ENCODE results near the gene STK11IP. TPM values are rescaled to one million over a fixed set of nuclear protein-coding genes. Genes with fewer than 3 reads are reported as not detected.
A peak's percentile ranks its signal among the peaks of the same experiment; 100 is the strongest.

Gene STK11IP
- total and polyA plus RNA-seq, 10 of the 15 experiments (the other 5 are each of a cell fraction or from before 2014, with no cell fraction given), result 0.42 to 24.0 (median 11.4) TPM

DNA sequence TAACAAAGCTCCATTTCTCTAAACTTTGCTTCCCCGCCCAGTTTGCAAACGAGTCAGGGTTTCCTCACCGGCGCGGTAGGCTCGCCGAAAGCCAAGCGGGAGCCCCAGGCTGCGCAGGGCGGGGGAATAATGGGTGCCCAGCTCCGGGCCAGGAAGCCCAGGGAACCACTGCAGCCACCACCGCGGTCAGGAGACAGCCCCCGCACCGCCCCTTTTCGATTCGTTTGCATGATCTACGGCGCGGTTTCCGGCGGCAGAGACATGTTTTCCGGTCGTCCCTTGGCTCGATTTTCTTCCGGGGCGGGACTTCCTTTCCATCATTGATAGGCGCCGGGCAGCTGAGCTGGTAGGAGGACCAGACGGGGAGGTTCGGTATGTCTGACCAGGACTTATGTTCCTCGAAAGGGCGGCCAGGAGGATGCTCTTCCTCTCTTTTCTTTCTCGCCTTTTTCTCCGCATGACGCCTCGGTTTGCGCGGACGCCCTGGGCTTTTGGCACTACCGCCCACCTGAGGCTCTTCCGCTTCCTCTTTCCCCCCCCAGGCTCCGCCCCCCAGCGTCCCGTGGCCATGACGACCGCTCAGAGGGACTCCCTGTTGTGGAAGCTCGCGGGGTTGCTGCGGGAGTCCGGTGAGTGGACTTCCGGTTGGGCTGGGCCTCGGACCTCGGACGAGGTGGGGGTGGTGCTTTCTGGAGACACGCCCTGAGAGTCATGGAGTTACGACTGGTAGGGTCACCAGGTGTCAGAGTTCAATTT lies at the start of gene STK11IP (continued):
- TF ChIP-seq, protein P1, sequence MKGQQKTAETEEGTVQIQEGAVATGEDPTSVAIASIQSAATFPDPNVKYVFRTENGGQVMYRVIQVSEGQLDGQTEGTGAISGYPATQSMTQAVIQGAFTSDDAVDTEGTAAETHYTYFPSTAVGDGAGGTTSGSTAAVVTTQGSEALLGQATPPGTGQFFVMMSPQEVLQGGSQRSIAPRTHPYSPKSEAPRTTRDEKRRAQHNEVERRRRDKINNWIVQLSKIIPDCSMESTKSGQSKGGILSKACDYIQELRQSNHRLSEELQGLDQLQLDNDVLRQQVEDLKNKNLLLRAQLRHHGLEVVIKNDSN (IDR thresholded peaks at IDR 0.05; ENCODE audit: borderline replicate concordance, extremely low read length, insufficient read depth, low read depth, low read length), result no peak
- TF ChIP-seq, protein P2, sequence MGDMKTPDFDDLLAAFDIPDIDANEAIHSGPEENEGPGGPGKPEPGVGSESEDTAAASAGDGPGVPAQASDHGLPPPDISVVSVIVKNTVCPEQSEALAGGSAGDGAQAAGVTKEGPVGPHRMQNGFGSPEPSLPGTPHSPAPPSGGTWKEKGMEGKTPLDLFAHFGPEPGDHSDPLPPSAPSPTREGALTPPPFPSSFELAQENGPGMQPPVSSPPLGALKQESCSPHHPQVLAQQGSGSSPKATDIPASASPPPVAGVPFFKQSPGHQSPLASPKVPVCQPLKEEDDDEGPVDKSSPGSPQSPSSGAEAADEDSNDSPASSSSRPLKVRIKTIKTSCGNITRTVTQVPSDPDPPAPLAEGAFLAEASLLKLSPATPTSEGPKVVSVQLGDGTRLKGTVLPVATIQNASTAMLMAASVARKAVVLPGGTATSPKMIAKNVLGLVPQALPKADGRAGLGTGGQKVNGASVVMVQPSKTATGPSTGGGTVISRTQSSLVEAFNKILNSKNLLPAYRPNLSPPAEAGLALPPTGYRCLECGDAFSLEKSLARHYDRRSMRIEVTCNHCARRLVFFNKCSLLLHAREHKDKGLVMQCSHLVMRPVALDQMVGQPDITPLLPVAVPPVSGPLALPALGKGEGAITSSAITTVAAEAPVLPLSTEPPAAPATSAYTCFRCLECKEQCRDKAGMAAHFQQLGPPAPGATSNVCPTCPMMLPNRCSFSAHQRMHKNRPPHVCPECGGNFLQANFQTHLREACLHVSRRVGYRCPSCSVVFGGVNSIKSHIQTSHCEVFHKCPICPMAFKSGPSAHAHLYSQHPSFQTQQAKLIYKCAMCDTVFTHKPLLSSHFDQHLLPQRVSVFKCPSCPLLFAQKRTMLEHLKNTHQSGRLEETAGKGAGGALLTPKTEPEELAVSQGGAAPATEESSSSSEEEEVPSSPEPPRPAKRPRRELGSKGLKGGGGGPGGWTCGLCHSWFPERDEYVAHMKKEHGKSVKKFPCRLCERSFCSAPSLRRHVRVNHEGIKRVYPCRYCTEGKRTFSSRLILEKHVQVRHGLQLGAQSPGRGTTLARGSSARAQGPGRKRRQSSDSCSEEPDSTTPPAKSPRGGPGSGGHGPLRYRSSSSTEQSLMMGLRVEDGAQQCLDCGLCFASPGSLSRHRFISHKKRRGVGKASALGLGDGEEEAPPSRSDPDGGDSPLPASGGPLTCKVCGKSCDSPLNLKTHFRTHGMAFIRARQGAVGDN (IDR thresholded peaks at IDR 0.05), result peak; percentile 34; the same call in 1 of the 2 replicates
- TF ChIP-seq, protein P3, sequence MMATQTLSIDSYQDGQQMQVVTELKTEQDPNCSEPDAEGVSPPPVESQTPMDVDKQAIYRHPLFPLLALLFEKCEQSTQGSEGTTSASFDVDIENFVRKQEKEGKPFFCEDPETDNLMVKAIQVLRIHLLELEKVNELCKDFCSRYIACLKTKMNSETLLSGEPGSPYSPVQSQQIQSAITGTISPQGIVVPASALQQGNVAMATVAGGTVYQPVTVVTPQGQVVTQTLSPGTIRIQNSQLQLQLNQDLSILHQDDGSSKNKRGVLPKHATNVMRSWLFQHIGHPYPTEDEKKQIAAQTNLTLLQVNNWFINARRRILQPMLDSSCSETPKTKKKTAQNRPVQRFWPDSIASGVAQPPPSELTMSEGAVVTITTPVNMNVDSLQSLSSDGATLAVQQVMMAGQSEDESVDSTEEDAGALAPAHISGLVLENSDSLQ (IDR thresholded peaks at IDR 0.05), result peak; percentile 90
- no peak for TF ChIP-seq FOXM1 (IDR thresholded peaks at IDR 0.05; ENCODE audit: low read depth, low read length)
- no peak for TF ChIP-seq YBX1 (IDR thresholded peaks at IDR 0.05)
- no peak for TF ChIP-seq NR2C2 (IDR thresholded peaks at IDR 0.05; ENCODE audit: borderline replicate concordance, control insufficient read depth, insufficient read length, low read depth)
- TF ChIP-seq, protein P4, sequence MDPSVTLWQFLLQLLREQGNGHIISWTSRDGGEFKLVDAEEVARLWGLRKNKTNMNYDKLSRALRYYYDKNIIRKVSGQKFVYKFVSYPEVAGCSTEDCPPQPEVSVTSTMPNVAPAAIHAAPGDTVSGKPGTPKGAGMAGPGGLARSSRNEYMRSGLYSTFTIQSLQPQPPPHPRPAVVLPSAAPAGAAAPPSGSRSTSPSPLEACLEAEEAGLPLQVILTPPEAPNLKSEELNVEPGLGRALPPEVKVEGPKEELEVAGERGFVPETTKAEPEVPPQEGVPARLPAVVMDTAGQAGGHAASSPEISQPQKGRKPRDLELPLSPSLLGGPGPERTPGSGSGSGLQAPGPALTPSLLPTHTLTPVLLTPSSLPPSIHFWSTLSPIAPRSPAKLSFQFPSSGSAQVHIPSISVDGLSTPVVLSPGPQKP (IDR thresholded peaks at IDR 0.05; ENCODE audit: low read depth, low read length), result peak; percentile 68
- peak; percentile 69; the same call in 1 of the 2 replicates for TF ChIP-seq SMAD5 (IDR thresholded peaks at IDR 0.05; ENCODE audit: low read depth)
- no peak for TF ChIP-seq ZNF622 (IDR thresholded peaks at IDR 0.05)
- TF ChIP-seq NFIC (IDR thresholded peaks at IDR 0.05; ENCODE audit: low read depth, low read length), result no peak
- TF ChIP-seq STAT1 (conservative IDR thresholded peaks at IDR 0.05), result no peak; the same call in 1 of the 2 replicates
- TF ChIP-seq LARP7 (IDR thresholded peaks at IDR 0.05), result peak; percentile 66; the same call in 1 of the 2 replicates
- TF ChIP-seq RBBP5 (conservative IDR thresholded peaks at IDR 0.05), result no peak
- TF ChIP-seq, protein P5, sequence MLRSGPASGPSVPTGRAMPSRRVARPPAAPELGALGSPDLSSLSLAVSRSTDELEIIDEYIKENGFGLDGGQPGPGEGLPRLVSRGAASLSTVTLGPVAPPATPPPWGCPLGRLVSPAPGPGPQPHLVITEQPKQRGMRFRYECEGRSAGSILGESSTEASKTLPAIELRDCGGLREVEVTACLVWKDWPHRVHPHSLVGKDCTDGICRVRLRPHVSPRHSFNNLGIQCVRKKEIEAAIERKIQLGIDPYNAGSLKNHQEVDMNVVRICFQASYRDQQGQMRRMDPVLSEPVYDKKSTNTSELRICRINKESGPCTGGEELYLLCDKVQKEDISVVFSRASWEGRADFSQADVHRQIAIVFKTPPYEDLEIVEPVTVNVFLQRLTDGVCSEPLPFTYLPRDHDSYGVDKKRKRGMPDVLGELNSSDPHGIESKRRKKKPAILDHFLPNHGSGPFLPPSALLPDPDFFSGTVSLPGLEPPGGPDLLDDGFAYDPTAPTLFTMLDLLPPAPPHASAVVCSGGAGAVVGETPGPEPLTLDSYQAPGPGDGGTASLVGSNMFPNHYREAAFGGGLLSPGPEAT (IDR thresholded peaks at IDR 0.05; ENCODE audit: low read depth), result peak; percentile 63; the same call in 1 of the 2 replicates
- peak; percentile 83 for TF ChIP-seq POLR2AphosphoS2 (IDR thresholded peaks at IDR 0.05; ENCODE audit: low read depth, low read length)
- no peak for TF ChIP-seq RFX5 (IDR thresholded peaks at IDR 0.05; ENCODE audit: low read depth, low read length)
- 0 out of 2 replicates have a peak, but pooled peaks have one; percentile 17 for TF ChIP-seq EED (IDR thresholded peaks at IDR 0.05; ENCODE audit: low read depth)
